Transverse colon (tissue), 4 donors: ENCODE measurements around the gene RIPK3.

ENCODE experiments used
- CTCF ChIP-seq, 5 experiments: fragments of 200-600 bp in 3 of 5; fragments of 450-650 bp in 2 of 5; sonication (generic) in 3 of 5; IDR thresholded peaks; 1 replicate in 2 of 5; 2 replicates in 3 of 5; pipeline ENCODE4 v1.5.1; 2016 to 2017; ENCODE audit warnings: antibody characterized with exemption in 5 of 5, inconsistent platforms in 3 of 5, mild to moderate bottlenecking in 2 of 5, moderate library complexity in 1 of 5
- EP300 ChIP-seq: sonication (generic); formaldehyde crosslinking; IDR thresholded peaks from one replicate; pipeline ENCODE4 v1.6.1; 2017; ENCODE audit warnings: antibody characterized with exemption, low read depth
- POLR2A ChIP-seq: fragments of 450-650 bp; IDR thresholded peaks from one replicate; pipeline ENCODE4 v1.6.1; 2016; ENCODE audit warnings: antibody characterized with exemption, mild to moderate bottlenecking, moderate library complexity
- POLR2AphosphoS5 ChIP-seq, 3 donors: sonication (generic); formaldehyde crosslinking; IDR thresholded peaks; one replicate each; pipeline ENCODE4 v1.6.1; 2016; ENCODE audit warnings: antibody characterized with exemption in 3 of 3

- TF ChIP-seq POLR2AphosphoS5 (IDR thresholded peaks at IDR 0.05) (no peak), POLR2A (no peak), CTCF (IDR thresholded peaks at IDR 0.05) (no peak), EP300 (no peak)
Observed at GRCh38 chr14:24300326-24300980, 39.3 kb downstream of the RIPK3 start.
